GM08714 (cell line): Measurements from ENCODE around the gene CCDC88C.

Experiments
- H3K4me3 ChIP-seq: fragments of 200-500 bp; sonication (Bioruptor generic); 2 replicates; pipeline ENCODE4 v1.5.1; 2014; ENCODE audit warnings: mild to moderate bottlenecking, low read length, inconsistent platforms
- ZNF274 ChIP-seq: IDR thresholded peaks from 2 replicates; pipeline ENCODE4 v1.6.1; 2012; ENCODE audit warnings: mild to moderate bottlenecking, low read depth, low read length

Gene CCDC88C

GRCh38 chr14:91383439-91383838 is 34.2 kb downstream of the CCDC88C start:
- no peak overlapping the region for H3K4me3 ChIP-seq
- TF ChIP-seq ZNF274 = no peak

GRCh38 chr14:91381801-91382670 is 35.6 kb downstream of the CCDC88C start:
- H3K4me3 ChIP-seq = no peak overlapping the region
- no peak for TF ChIP-seq ZNF274

GRCh38 chr14:91380610-91381371 is 36.8 kb downstream of the CCDC88C start:
- H3K4me3 ChIP-seq = no peak overlapping the region; the same call in 1 of the 2 replicates
- no peak for TF ChIP-seq ZNF274

- H3K4me3 ChIP-seq = no peak overlapping the region
- TF ChIP-seq ZNF274 = no peak
These were observed 37.5 kb downstream of the CCDC88C start for GRCh38 chr14:91380123-91380522.

GRCh38 chr14:91379579-91379932 is 38.1 kb downstream of the CCDC88C start:
- no peak for TF ChIP-seq ZNF274
- no peak overlapping the region for H3K4me3 ChIP-seq

GRCh38 chr14:91378930-91379578 is 38.6 kb downstream of the CCDC88C start:
- no peak for TF ChIP-seq ZNF274
- H3K4me3 ChIP-seq = no peak overlapping the region

GRCh38 chr14:91377700-91378652 is 39.6 kb downstream of the CCDC88C start:
- no peak overlapping the region; the same call in 1 of the 2 replicates for H3K4me3 ChIP-seq
- no peak for TF ChIP-seq ZNF274

- no peak for TF ChIP-seq ZNF274
- H3K4me3 ChIP-seq = peak overlapping the region; percentile 9; the same call in 1 of the 2 replicates
These were observed 40.8 kb downstream of the CCDC88C start for GRCh38 chr14:91376547-91377477.

GRCh38 chr14:91375720-91376452 is 41.7 kb downstream of the CCDC88C start:
- TF ChIP-seq ZNF274 = no peak
- H3K4me3 ChIP-seq = no peak overlapping the region

- H3K4me3 ChIP-seq = no peak overlapping the region; the same call in 1 of the 2 replicates
- no peak for TF ChIP-seq ZNF274
These were observed 42.5 kb downstream of the CCDC88C start for GRCh38 chr14:91374879-91375702.

GRCh38 chr14:91374287-91374878 is 43.2 kb downstream of the CCDC88C start:
- TF ChIP-seq ZNF274 = no peak
- H3K4me3 ChIP-seq = no peak overlapping the region; the same call in 1 of the 2 replicates
